DMS53 treated with DMSO at 0.1 percent for 48 hours (cell line): ENCODE data around the gene SUGCT.

Experiments
- DNase-seq: peaks from one replicate; lab custom pipeline; 2025; ENCODE audit not compliant: unreplicated experiment; lab: John Stamatoyannopoulos, UW

The SUGCT gene

GRCh38 chr7:40758590-40758989, 623.8 kb downstream of the SUGCT start:
- DNase-seq: no peak

DNA sequence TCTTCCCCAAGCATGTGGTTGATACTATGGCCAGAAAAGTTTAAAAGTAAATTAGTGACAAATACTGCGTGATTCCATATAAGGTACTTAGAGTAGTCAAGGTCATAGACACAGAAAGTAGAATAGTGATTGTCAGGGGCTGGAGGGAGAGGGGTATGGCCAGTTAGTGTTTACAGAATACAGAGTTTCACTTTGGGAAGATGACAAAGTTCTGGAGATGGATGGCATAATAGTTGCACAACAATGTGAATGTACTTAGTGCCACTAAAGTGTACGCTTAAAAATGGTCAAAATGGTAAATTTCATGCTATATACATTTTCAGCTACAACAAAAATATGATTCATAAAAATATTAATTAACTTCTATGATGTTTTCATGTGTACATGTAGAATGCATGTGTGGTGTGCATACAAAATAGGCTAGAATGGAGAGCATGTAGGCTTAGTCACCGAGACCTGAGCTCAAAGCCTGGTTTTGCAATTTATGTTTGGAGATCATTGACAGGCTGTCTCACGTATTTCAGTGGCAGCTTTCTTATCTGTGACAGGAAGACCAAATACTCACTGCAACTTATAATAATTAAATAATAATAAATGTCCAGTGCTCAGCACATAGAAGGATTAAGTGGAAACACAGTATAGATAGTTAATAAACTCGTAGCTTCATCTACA, 625.6 kb downstream of the SUGCT start:
- no peak for DNase-seq

DNA sequence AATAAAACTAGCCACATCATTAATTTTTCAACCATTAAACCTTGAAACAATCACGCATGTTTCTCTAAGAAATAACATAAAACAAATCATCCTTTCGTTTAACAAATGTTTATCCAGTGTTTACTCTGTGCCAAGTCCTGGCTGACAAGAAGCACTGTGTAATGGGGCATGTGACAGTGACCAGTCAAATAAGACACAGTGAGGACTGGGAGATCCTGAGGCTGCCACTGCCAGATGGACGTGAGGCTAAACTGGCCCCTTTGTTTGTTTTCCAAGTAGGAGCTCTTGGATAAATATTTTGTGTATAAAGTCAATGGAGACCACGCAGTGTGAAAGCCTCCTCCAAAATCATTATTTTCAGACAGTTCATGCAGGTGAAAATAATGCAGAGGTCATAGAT, 626.2 kb downstream of the SUGCT start:
- DNase-seq: no peak

GRCh38 chr7:40761762-40762560, 627.2 kb downstream of the SUGCT start:
- DNase-seq: no peak

DNA sequence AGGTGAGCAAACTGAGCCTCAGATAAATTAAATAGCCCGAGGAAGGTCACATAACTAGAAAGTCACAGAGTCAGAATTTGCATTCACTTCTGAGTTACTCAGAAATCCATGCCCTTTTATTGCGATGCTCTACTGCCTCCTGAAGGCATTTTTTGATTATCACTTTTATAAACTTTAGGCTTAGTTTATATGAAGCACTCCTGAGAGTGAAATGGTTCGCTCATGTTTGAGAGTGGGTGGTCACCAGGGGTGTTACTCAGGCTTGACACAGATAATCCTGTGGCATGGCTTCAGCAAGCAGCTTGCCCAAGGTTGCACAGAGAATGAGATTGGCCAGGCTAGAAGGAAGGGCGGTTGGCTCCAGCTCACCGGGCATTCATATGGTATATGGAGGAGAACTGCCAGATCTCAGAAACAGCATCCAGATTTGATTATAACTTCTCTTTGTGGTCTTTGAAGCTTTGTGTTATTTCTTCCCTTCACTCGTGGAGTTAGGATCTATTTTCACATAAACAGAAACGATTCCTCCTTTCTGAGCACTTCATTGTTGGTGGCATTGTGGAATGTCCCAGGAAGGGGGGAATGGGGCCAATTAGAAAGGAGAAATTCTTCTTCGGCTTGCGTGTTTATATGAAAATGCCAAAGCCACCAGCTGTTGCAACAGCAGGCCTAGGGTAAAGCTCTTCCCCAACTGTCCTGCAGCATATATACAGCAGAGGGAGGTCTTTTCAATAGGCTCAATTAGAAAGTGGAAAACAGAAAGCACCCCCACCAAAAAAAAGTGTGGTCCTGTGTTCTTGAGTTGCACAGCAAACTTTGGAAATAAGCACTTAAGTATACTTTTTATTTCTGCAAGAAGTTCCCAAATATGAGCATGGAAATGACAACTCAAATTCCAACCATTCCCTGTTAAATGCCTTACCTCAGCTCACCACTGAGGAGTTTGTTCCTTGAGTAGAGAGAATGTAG, 628.8 kb downstream of the SUGCT start:
- DNase-seq: no peak

- no peak for DNase-seq
These were observed 630.8 kb downstream of the SUGCT start for GRCh38 chr7:40765639-40766038.

DNA sequence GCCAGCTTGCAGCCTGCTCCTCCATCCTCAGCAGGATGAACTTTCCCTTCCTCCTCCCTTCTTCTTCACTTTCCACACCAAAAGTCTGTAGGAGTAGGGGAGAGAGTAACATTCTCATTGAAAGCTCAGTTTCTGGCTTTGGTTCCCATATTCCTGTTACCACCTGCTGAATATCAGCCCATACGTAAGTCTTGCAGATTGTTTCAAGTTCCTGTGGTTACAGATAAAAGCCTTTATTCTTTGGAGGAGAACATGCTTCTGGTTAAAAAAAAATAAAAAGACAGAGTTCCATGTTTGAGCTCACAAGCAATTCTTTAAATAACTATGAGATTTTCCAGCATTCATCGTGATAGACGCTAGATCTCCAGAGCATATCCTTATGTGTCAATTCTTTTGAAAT, 637.3 kb downstream of the SUGCT start:
- no peak for DNase-seq

GRCh38 chr7:40773656-40774055, 638.9 kb downstream of the SUGCT start:
- DNase-seq: no peak

DNA sequence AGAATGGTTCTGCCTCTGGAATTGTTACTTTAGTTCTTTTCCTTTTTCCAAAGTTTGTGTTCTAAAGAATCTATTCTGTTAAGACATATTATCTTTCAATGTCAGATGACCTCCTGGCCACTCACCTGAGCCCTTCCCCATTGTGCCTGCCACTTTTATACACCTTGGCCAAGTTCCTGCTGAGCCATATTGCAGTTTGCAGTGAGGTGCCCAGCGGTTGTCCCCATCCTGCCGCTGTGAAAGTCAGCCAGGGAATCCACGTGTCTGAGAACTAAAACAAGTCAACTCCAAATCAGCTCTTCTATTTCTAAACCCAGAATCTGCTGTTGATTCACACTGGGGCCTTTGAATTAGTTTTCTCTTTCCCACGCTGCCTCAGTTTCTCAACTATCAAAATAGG, 641.1 kb downstream of the SUGCT start:
- no peak for DNase-seq

- DNase-seq: no peak
These were observed 643.0 kb downstream of the SUGCT start for GRCh38 chr7:40777730-40778312.

DNA sequence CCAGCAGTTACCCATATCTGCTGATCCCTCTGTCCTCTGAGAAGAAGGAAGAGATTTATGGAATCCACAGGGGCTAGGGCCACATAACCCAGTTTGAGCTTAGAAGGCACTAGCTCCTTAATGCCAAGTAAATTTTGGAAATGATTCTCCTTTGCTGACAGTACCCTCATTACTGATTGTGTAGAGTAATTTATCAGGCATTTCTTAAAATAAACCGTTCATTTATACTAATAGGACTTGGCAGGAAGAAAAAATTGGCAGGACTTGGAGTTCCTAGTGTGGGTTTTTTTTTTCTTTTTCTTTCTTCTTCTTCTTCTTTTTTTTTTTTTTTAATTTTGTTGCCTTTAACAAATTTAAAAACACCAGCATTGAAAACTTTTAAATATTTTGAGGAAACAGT, 645.7 kb downstream of the SUGCT start:
- no peak for DNase-seq

GRCh38 chr7:40782836-40783235, 648.0 kb downstream of the SUGCT start:
- no peak for DNase-seq

DNA sequence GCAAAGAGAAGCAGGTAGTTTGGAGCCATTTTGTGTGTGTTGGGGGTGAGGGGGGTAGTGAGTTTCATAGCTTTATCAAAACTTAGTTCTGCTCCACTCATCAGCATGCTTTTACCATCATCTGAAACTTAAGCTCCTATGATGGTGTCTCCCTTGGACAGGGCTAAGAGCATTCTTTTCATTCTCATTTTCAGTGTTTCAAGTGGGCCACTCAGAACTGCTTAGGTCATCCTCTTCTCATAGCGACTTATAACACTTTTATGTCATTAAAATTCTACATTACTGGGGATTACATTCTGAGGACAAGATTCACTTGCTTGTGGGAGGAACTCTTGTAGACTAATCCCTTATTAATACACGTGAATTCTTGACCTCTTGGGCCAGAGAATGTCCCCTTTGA, 649.4 kb downstream of the SUGCT start:
- DNase-seq: no peak

GRCh38 chr7:40786909-40787308, 652.1 kb downstream of the SUGCT start:
- DNase-seq: no peak

DNA sequence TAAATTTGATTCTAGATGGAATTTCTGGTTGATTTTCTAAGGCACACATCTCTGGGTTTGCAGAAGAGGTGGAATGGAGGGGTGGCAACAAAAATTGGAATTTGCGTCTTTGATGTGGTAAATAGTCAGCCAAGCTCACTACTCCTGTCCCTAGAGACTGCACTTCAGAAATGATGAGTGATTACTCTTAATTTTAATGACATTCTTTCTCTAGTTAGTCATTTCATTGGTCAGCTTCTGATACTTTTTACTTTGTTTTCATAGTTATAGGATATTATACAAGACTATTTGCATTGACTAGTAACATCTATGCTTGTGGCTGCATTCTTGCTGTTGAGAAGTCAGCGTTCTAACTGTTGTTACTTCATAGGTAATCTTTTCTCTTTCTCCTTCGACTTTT, 658.3 kb downstream of the SUGCT start:
- no peak for DNase-seq

DNA sequence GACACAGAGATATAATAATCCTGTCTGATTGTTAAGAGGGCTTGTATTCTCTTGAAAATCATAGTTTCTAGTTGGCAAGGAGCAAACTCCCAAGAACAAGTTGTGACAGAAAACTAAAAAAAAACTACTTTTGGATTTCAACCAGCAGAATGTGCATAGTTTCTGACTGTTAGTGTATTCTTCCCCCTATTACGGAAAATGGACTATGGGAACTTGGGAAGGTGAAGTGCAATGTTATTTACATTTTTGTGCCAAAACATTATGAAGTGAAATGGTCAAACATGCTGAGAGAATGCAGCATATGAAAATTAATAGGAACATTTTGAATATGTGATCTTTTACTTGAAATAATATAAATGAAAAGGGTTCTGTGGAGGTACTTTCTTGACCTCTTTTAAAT, 660.8 kb downstream of the SUGCT start:
- no peak for DNase-seq

DNA sequence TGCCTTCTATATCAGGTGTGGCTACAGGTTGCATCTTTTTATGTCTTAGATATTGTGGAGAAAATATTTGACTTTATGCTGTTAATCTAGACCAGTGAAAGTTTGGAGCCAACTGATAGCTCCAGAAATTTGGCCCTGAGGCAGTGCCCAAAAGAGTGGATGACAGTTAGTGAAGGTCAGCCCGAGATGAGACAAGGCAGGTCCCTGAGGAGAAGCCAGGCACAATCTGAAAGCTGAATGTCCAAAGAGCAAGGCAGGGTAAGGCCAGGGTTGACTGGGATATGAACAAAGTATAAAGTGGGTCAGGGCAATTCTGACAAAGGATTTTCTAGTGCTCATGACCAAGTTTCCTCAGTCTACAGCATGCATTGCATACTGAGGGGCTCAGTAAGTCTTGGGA, 661.9 kb downstream of the SUGCT start:
- DNase-seq: no peak

DNA sequence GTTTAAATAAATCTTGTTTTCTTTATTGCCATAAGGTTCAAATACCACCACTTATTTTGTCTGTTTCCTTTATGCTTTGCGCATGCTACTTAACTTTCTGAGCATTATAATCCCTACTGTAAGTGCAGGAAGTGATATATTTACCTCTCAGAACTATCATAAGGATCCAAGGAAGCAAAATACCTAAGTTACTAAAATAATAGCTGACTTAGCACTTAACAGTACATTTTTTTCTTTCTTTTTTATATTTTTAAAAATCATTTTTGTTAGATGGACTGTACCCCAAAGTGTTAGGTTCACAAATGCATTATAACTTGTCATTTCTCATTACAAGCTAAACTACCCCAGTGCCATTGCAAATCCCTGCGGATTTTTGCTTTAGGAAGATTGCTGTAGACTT, 663.8 kb downstream of the SUGCT start:
- DNase-seq: no peak

- DNase-seq: no peak
These were observed 664.9 kb downstream of the SUGCT start for GRCh38 chr7:40799493-40800403.

- DNase-seq: peak; percentile 40
These were observed 666.0 kb downstream of the SUGCT start for GRCh38 chr7:40800771-40801170.
